ENCODE data around the gene USP17L30.
"Not testable (repeated sequence)": the region's sequence is repeated elsewhere in the genome, so short reads cannot be mapped to it uniquely, and the experiment has no call there.

DNA sequence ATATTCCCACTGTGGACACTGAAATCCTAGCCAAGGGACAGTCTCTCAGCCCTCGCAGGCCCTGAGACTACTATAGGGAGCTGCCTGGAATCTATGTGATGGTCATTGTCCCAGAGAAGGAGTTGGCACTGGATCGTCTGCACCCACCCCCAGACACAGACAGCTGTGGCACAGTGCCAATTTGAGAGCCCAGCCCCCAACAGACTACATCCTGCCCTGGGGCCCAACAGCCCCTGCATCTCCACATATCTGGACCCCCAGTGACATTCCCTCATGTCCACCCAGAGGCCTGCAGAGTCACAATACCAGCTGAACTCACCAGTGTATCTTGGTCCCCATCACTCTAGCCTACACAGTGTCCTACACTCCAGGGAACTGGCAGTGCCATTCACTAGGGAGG is 42.8 kb downstream of the USP17L30 start:
- TF ChIP-seq, protein P1, sequence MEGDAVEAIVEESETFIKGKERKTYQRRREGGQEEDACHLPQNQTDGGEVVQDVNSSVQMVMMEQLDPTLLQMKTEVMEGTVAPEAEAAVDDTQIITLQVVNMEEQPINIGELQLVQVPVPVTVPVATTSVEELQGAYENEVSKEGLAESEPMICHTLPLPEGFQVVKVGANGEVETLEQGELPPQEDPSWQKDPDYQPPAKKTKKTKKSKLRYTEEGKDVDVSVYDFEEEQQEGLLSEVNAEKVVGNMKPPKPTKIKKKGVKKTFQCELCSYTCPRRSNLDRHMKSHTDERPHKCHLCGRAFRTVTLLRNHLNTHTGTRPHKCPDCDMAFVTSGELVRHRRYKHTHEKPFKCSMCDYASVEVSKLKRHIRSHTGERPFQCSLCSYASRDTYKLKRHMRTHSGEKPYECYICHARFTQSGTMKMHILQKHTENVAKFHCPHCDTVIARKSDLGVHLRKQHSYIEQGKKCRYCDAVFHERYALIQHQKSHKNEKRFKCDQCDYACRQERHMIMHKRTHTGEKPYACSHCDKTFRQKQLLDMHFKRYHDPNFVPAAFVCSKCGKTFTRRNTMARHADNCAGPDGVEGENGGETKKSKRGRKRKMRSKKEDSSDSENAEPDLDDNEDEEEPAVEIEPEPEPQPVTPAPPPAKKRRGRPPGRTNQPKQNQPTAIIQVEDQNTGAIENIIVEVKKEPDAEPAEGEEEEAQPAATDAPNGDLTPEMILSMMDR (IDR thresholded peaks at IDR 0.05), result not testable (repeated sequence)
- not testable (repeated sequence) for TF ChIP-seq POLR2A (IDR thresholded peaks at IDR 0.05)
